NCI-H2029 treated with DMSO at 0.1 percent for 48 hours (cell line): Measurements from ENCODE around the gene MPZL2.
"Not testable (repeated sequence)": the region's sequence is repeated elsewhere in the genome, so short reads cannot be mapped to it uniquely, and the experiment has no call there.

Experiments used
- DNase-seq: peaks from one replicate; lab custom pipeline; 2025; lab: John Stamatoyannopoulos, UW

The MPZL2 gene

GRCh38 chr11:118263695-118264568 is at the start of gene MPZL2:
Gene MPZL2, minus strand, starts transcription at chr11:118264297. Its CDS starts 144 bp downstream, at chr11:118264153.
- DNase-seq, result peak; percentile 64

- no peak for DNase-seq
These were observed 49.1 kb upstream of the MPZL2 start for GRCh38 chr11:118313242-118313641.

DNA sequence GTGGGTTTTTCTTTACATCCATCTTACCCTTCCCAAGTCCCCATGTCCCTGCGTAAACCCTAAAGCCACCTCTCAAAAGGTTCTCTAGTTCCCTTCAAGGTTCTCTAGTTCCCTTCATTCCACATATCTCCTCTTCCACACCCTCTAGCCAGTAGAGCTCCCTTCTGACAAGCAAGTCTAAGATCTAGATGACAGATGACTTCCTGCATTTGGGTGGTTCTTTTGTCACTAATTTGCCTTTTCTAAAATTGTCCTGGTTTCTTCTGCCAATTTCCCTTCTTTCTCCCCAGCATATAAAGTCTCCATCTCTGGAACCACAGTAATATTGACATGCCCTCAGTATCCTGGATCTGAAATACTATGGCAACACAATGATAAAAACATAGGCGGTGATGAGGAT is 48.2 kb upstream of the MPZL2 start:
- DNase-seq, result no peak

GRCh38 chr11:118311518-118311917 is 47.4 kb upstream of the MPZL2 start:
- no peak for DNase-seq

DNA sequence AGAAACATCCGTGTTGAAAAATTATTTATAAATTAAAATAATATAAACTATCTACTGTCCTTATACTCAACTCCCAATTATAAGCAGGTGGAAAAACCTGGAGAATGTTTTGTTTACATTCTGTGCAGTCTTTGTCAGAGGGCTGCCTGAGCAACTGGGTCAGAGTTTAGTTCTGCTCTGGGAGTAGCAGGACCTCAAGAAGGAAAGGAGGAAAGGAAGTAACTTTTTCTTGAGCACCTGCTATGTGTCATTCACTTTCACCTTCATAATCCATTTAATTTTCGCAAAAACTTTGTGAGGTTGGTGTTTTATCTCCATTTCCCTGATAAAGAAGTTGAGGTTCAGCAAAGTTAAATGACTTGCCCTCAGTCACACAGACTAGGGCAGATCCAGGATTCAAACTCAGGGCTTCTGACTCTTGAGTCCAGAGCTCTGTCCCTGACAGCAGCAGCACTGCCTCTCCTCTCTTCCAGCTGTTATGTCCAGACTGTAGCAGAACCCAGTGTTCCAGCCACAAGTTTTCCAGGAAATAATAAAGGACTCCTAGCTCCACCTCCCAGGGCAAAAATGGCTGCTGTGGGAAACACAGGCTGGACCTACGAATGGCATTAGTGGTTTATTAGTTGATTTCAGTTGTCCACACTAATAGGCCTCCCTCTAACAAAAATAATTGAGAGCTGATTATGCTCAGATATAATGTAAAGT is 46.8 kb upstream of the MPZL2 start:
- DNase-seq, result no peak

- DNase-seq, result no peak
These were observed 46.2 kb upstream of the MPZL2 start for GRCh38 chr11:118310271-118310670.

DNA sequence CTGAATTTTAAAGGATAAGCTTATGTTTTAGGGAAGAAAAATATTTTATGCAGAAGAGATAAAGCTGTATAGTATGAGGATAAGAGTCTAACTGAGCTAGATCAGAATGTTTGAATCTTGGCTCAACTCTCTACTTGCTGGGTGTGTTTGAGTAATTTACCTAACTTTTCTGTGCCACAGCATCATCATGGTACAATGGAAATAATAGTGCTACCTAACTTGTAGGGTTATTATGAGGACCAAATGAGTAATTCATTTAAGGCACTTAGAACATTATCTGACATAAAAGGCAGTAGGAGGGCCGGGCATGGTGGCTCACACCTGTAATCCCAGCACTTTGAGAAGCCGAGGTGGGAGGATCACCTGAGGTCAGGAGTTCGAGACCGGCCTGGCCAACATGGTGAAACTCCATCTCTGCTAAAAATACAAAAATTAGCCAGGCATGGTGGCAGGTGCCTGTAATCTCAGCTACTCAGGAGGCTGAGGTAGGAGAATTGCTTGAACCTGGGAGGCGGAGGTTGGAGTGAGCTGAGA is 45.0 kb upstream of the MPZL2 start:
- not testable (repeated sequence) for DNase-seq

GRCh38 chr11:118306556-118306955 is 42.5 kb upstream of the MPZL2 start:
- DNase-seq, result no peak

- DNase-seq, result no peak
These were observed 41.6 kb upstream of the MPZL2 start for GRCh38 chr11:118305726-118306125.

DNA sequence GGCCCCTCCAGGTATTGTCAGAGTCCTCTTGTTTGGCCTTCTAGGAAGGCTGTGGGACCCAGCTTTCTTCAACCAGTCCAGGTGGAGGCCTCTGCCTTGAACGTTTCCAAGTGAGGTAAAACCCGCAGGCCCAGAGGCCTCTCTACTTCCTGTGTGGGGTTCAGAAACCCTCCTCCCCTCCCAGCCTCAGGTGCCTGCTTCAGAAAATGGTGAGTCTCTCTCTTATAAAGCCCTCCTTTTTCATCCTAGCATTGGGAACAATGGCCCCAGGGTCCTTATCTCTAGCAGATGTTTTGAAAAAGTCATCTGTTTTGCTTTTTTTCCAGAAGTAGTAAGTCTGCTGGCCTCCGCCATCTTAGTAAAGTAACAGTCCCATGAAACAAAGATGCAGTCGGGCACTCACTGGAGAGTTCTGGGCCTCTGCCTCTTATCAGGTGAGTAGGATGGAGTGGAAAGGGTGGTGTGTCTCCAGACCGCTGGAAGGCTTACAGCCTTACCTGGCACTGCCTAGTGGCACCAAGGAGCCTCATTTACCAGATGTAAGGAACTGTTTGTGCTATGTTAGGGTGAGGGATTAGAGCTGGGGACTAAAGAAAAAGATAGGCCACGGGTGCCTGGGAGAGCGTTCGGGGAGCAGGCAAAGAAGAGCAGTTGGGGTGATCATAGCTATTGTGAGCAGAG is 40.6 kb upstream of the MPZL2 start, which contains the start of gene CD3E:
Gene CD3E, plus strand, starts transcription at position 163 of the 681 bp plus-strand sequence. Its CDS starts 223 bp downstream, at position 386.
- DNase-seq, result no peak

GRCh38 chr11:118304227-118304567 is 40.1 kb upstream of the MPZL2 start:
- DNase-seq, result no peak

GRCh38 chr11:118301600-118302195 is 37.6 kb upstream of the MPZL2 start:
- no peak for DNase-seq

DNA sequence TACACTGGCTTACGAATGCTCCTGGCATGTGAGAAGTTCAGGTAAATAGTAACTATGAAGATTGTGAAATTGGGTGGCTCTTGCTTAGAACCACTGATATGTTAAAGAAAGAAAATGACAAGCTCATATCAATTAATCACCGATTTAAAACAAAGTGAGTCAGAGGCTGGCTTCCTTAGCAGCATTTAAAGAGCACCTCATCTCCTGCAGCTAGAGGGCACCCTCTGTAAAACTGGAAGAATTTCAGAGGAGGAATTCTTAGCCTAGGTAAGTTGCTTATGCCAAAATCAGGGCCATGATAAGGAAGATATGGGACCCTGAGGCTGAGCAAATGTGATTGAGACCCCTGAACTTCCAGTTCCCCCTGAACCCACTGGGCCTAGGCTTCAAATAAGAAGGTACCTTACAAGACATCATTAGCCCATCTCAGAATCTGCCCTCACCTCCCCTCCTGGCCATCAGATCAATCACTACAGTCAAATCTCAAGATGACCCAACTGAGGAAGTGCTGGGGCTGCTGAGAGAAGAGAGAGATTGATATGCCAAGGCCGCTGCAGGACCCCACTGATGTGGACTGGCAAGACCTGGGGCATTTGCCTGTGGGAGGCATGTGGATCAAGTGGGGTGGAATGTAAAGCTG is 31.8 kb upstream of the MPZL2 start:
- no peak for DNase-seq

DNA sequence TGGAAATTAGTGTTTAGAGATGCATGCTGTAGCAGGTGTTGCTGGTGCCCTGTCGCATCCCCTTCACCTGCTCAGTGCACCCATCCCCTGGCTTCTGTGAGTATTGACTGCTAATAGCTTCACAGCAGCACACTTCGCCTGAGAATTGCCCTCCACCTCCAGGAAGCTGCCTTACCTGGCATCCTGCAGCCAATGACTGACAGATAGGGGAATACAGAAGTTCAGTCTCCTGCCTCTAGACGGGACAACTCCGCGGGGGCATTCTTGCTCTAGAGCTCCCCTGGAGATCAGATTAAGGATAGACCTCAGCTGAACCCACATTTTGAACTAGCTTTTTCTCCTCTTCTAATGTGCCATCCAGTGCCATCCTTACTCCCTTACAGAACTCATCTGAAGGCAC is 31.1 kb upstream of the MPZL2 start:
- no peak for DNase-seq

DNA sequence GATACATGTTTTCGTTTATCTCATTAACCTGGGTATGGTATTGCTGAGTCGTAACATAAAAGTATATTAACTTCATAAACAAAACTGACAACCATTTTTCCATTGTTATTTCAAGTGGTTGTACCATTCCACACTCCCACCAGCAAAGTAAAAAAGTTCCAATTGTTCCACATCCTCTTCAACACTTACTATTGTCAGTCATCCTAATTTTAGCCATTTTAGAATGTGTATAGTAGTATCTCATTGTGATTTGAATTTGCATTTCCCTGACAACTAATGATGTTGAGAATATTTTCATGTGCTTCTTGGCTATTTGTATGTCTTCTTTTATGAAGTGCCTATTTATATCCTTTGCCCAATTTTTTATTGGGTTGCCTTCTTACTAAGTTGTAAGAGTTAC is 30.0 kb upstream of the MPZL2 start:
- no peak for DNase-seq

DNA sequence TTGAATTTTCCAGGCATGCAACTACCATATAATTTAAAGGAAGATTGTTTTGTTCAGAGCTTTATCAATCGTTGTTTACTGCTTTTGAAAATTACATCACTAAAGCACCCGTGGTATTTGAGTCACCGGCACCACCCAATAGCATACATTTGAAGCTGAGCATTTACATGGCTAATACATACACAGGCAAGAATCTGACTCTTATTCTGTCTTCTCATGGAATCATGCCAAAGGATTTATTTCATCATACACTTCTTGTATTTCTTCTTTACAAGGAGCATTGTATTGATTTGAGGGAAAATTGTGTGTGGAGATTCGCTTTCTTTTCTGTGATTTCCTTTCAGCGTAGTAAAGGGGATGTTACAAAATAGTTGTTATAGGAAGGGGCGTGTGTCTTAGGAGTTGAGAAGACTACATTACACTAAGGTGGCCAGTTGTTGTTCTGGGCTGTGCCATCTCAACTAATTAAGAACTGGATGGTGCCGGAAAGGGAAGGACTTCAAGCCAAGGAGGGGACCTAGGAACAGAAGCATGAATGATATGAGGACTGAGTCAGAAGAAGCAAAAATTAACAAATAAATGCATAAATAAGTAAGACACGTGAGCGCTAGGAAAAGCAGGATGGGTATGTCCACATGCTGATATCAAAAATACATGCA is 27.5 kb upstream of the MPZL2 start:
- no peak for DNase-seq

DNA sequence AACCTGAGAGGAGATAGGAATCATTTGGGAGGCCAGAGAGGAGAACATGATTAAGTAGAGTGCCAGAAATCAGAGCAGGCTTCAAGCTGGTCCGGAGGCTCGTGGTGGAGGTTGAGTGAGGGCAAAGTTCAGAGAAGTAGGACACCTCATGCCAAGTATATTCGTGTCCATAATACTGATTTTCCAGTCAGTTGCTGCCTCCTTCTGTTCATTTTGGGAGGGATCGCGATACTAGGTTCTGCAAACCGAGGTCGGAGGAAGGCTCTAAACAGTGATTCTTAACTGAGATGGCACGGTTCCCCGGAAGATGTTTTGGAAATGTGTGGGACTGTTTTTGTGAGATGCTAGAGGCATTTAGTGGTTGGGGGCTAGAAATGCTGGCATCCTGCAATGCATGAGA is 26.8 kb upstream of the MPZL2 start:
- no peak for DNase-seq

DNA sequence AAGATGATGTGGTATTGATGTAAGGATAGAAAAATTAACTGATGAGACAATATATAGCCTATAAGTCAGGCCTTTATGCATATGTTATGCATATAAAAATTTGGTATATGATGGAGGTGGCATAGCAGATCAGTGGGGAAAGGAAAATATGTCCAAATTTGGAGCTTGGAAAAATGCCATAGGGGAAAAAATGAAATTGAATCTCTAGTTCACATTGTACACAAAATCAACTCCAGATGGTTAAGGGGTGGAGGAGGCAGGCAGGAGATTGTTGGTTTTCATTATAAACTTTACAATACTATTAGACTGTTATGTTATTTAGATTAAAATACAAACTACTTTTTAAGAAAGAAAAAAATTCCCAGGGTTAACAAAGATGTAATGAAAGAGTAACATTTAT is 25.3 kb upstream of the MPZL2 start:
- DNase-seq, result no peak

- DNase-seq, result no peak
These were observed 22.9 kb upstream of the MPZL2 start for GRCh38 chr11:118287006-118287405.

DNA sequence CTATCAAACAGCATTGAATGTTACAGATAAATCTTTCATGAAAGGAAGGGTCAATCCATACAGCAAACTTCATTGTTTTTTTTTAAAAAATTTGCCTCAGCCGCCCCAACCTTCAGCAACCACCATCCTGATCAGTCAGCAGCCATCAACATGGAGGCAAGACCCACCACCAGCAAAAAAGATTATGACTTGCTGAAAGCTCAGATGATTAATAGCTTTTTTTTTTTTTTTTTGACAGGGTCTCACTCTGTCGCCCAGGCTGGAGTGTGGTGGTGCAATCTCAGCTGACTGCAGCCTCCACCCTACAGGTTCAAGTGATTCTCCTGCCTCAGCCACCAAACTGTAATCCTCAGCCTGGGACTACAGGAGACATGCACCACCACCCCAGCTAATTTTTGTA is 22.4 kb upstream of the MPZL2 start:
- DNase-seq, result no peak

DNA sequence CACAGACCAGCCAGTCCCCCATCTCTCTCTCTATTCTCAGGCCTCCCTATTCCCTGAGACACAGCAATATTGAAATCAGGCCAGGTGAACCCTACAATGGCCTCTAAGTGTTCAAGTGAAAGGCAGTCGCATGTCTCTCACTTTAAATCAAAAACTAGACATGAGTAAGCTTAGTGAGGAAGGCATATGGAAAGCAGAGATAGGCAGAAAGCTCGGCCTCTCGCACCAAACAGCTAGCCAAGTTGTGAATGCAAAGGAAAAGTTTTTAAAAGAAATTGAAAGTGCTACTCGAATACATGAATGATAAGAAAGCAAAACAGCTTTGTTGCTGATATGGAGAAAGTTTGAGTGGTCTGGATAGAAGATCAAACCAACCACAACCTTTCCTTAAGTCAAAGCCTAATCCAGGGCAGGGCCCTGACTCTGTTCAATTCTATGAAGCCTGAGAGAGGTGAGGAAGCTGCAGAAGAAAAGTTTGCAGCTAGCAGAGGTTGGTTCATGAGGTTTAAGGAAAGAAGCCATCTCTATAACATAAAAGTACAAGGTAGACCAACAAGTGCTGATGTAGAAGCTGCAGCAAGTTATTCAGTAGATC is 19.8 kb upstream of the MPZL2 start:
- DNase-seq, result no peak
